ENCODE measurements around the gene PTP4A2. TPM values are rescaled to one million over a fixed set of nuclear protein-coding genes. Genes with fewer than 3 reads are reported as not detected.

Gene PTP4A2
- polyA plus RNA-seq, 1 of the 3 experiments (the other 2 are of a cell fraction): 41.7 TPM

GRCh38 chr1:31875636-31876236, 62.4 kb downstream of the PTP4A2 start:
- Histone ChIP-seq H3K9me3 (no peaks in the 10 kb centered on the region), H3K9me2 (no peaks in the 10 kb centered on the region), H3K4me3 (ENCODE audit: low read depth in 2 of 2, low read length in 1 of 2) (no peak overlapping the region), H3K36me3 (replicated peaks in 1 of 2; ENCODE audit: control insufficient read depth in 1 of 2, insufficient read depth in 2 of 2, low read length in 1 of 2) (no peaks in the 10 kb centered on the region), H3K4me2 (no peak overlapping the region), H3K27ac (ENCODE audit: low read depth in 2 of 2, low read length in 1 of 2) (no peak overlapping the region), H3K9ac (no peak overlapping the region), H4K20me1 (ENCODE audit: insufficient read depth) (no peaks in the 10 kb centered on the region), H2AFZ (ENCODE audit: low read depth) (no peak overlapping the region), H3F3A (replicated peaks; ENCODE audit: insufficient read depth) (no peaks in the 10 kb centered on the region), H3K79me2 (ENCODE audit: insufficient read depth) (no peaks in the 10 kb centered on the region), H3K4me1 (ENCODE audit: control insufficient read depth in 1 of 2, insufficient read depth in 2 of 2, low read depth in 1 of 2, low read length in 1 of 2) (no peaks in the 10 kb centered on the region), H3K27me3 (ENCODE audit: insufficient read depth) (no peaks in the 10 kb centered on the region)
- CTCF ChIA-PET: interaction anchor here (0.6 to 1.1 kb wide), 3 partner anchors 17 to 176 kb away, joined by 3 to 4 read pairs (median 3); no protein-coding TSS in a partner anchor
- POLR2A ChIA-PET: no interaction called here
- no peak for DNase-seq
- no peak for TF ChIP-seq GATA2 (CRISPR knock-in tag; IDR thresholded peaks at IDR 0.05)
- TF ChIP-seq RXRA (IDR thresholded peaks at IDR 0.05; ENCODE audit: borderline replicate concordance, low read depth): no peak
- WGBS (ENCODE audit: low lambda C conversion rate): 85% methylated on average over 11 of the region's 11 CpGs

GRCh38 chr1:31874942-31875341, 63.2 kb downstream of the PTP4A2 start:
- Histone ChIP-seq H3K4me1 (ENCODE audit: control insufficient read depth in 1 of 2, insufficient read depth in 2 of 2, low read depth in 1 of 2, low read length in 1 of 2) (no peaks in the 10 kb centered on the region), H3K27me3 (ENCODE audit: insufficient read depth) (no peaks in the 10 kb centered on the region), H3K9ac (no peak overlapping the region), H3F3A (replicated peaks; ENCODE audit: insufficient read depth) (no peaks in the 10 kb centered on the region), H3K4me3 (ENCODE audit: low read depth in 2 of 2, low read length in 1 of 2) (no peak overlapping the region), H2AFZ (ENCODE audit: low read depth) (no peak overlapping the region), H3K9me2 (no peaks in the 10 kb centered on the region), H3K9me3 (no peaks in the 10 kb centered on the region), H3K4me2 (no peak overlapping the region), H3K27ac (ENCODE audit: low read depth in 2 of 2, low read length in 1 of 2) (no peak overlapping the region), H4K20me1 (ENCODE audit: insufficient read depth) (no peaks in the 10 kb centered on the region), H3K36me3 (replicated peaks in 1 of 2; ENCODE audit: control insufficient read depth in 1 of 2, insufficient read depth in 2 of 2, low read length in 1 of 2) (no peaks in the 10 kb centered on the region), H3K79me2 (ENCODE audit: insufficient read depth) (no peaks in the 10 kb centered on the region)
- TF ChIP-seq RFX5 (IDR thresholded peaks at IDR 0.05; ENCODE audit: low read length): no peak
- TF ChIP-seq RAD21 (IDR thresholded peaks at IDR 0.05; ENCODE audit: low read length): no peak
- no peak for TF ChIP-seq NFIC (IDR thresholded peaks at IDR 0.05; ENCODE audit: borderline replicate concordance)
- no peak for TF ChIP-seq MXI1 (IDR thresholded peaks at IDR 0.05; ENCODE audit: low read depth, low read length)
- TF ChIP-seq GABPA (IDR thresholded peaks at IDR 0.05; ENCODE audit: low read depth): no peak
- TF ChIP-seq POLR2AphosphoS5 (IDR thresholded peaks at IDR 0.05; ENCODE audit: low read depth, low read length): no peak
- no peak for TF ChIP-seq TEAD4 (IDR thresholded peaks at IDR 0.05; ENCODE audit: borderline replicate concordance, insufficient read depth)
- no peak for TF ChIP-seq GATA2 (CRISPR knock-in tag; IDR thresholded peaks at IDR 0.05)
- no peak for TF ChIP-seq MEF2A (IDR thresholded peaks at IDR 0.05; ENCODE audit: borderline replicate concordance, low read depth)
- no peak for TF ChIP-seq CTCF (IDR thresholded peaks at IDR 0.05)
- TF ChIP-seq JUND (IDR thresholded peaks at IDR 0.05): no peak
- no peak for TF ChIP-seq REST (IDR thresholded peaks at IDR 0.05; ENCODE audit: low read depth, low read length)
- TF ChIP-seq YY1 (IDR thresholded peaks at IDR 0.05; ENCODE audit: low read depth): no peak
- TF ChIP-seq SIN3A (IDR thresholded peaks at IDR 0.05; ENCODE audit: borderline replicate concordance, low read depth, low read length): no peak
- TF ChIP-seq RXRA (IDR thresholded peaks at IDR 0.05; ENCODE audit: borderline replicate concordance, low read depth): no peak
- TF ChIP-seq IRF3 (IDR thresholded peaks at IDR 0.05; ENCODE audit: low read depth, low read length): no peak
- WGBS (ENCODE audit: low lambda C conversion rate): 79% methylated on average over 3 of the region's 3 CpGs
- no peak for DNase-seq
- ChIA-PET CTCF (no interaction called here), POLR2A (no interaction called here)

Data from SK-N-SH (cell line).